HepG2 (cell line): Measurements from ENCODE around the gene FAM83G. TPM values are rescaled to one million over a fixed set of nuclear protein-coding genes. Genes with fewer than 3 reads are reported as not detected.

Experiments used
- ATRX ChIP-seq: sonication (generic); formaldehyde crosslinking; IDR thresholded peaks from 2 replicates; pipeline ENCODE4 v1.4.0; 2020; ENCODE audit warnings: missing genetic modification reagents, borderline replicate concordance
- FOSL1 ChIP-seq: sonication (generic); formaldehyde crosslinking; IDR thresholded peaks from 2 replicates; pipeline ENCODE4 v1.9.0; 2021; ENCODE audit warnings: missing genetic modification reagents, borderline replicate concordance
- HES4 ChIP-seq: sonication (generic); formaldehyde crosslinking; IDR thresholded peaks from 2 replicates; pipeline ENCODE4 v1.9.0; 2021; ENCODE audit warnings: mild to moderate bottlenecking, missing genetic modification reagents, borderline replicate concordance
- HNRNPUL1 ChIP-seq: fragments of 200-400 bp; formaldehyde crosslinking; IDR thresholded peaks from 2 replicates; pipeline ENCODE4 v1.6.1; 2017; ENCODE audit warnings: low read depth, mild to moderate bottlenecking, low read length, moderate library complexity
- KDM2A ChIP-seq: sonication (generic); formaldehyde crosslinking; IDR thresholded peaks from 2 replicates; pipeline ENCODE4 v1.4.0; 2020; ENCODE audit warnings: low read depth, missing genetic modification reagents, borderline replicate concordance
- KMT2A ChIP-seq: sonication (generic); formaldehyde crosslinking; IDR thresholded peaks from 2 replicates; pipeline ENCODE4 v1.4.0; 2020; ENCODE audit warnings: missing genetic modification reagents
- NFATC3 ChIP-seq: sonication (generic); formaldehyde crosslinking; IDR thresholded peaks from 2 replicates; pipeline ENCODE4 v1.5.1; 2020; ENCODE audit warnings: mild to moderate bottlenecking, missing genetic modification reagents
- PRMT3 ChIP-seq: sonication (generic); formaldehyde crosslinking; IDR thresholded peaks from 2 replicates; pipeline ENCODE4 v1.8.1; 2022; ENCODE audit warnings: low read depth, mild to moderate bottlenecking, moderate library complexity, missing genetic modification reagents, borderline replicate concordance
- RAD21 ChIP-seq: fragments of 450-650 bp; formaldehyde crosslinking; IDR thresholded peaks from 2 replicates; pipeline ENCODE4 v1.5.0; 2020; ENCODE audit warnings: mild to moderate bottlenecking
- STAG1 ChIP-seq: sonication (generic); formaldehyde crosslinking; IDR thresholded peaks from 2 replicates; pipeline ENCODE4 v1.4.0; 2020; ENCODE audit warnings: missing genetic modification reagents
- TAF15 ChIP-seq: fragments of 200-400 bp; formaldehyde crosslinking; IDR thresholded peaks from one replicate; pipeline ENCODE4 v1.6.1; 2018; ENCODE audit warnings: mild to moderate bottlenecking, low read depth, low read length; ENCODE audit not compliant: poor library complexity, severe bottlenecking
- ZC3H13 ChIP-seq: sonication (generic); formaldehyde crosslinking; IDR thresholded peaks from 2 replicates; pipeline ENCODE4 v1.8.1; 2023; ENCODE audit warnings: mild to moderate bottlenecking, missing genetic modification reagents, moderate library complexity
- ZFYVE20 ChIP-seq: sonication (generic); formaldehyde crosslinking; IDR thresholded peaks from 2 replicates; pipeline ENCODE4 v1.8.0; 2023; ENCODE audit warnings: low read depth, mild to moderate bottlenecking, moderate library complexity, missing genetic modification reagents, borderline replicate concordance
- ZNF224 ChIP-seq: sonication (generic); formaldehyde crosslinking; IDR thresholded peaks from 2 replicates; pipeline ENCODE4 v1.5.0; 2020; ENCODE audit warnings: mild to moderate bottlenecking, missing genetic modification reagents
- polyA plus RNA-seq, 8 experiments: library from polyadenylated mRNA; depleted of rRNA in 3 of 8; stranded (reverse) in 7 of 8; unstranded in 1 of 8; fragments of >200 nt; fragmentation: Illumina TruSeq in 4 of 8; extraction: Trizol in 4 of 8; gene quantifications; 2 replicates each; pipeline versions ENCODE4 v1.2.1 to v1.2.3, GENCODE V29; 2011 to 2016; ENCODE audit warnings: low read depth in 4 of 8, missing spikeins in 1 of 8, mixed read lengths in 1 of 8; ENCODE audit not compliant: insufficient read depth in 1 of 8
- total RNA-seq, 5 experiments: library from RNA; depleted of rRNA; stranded (reverse); fragments of >200 nt; fragmentation: Illumina TruSeq; extraction: Trizol; gene quantifications; 2 replicates each; pipeline ENCODE4 v1.2.3, GENCODE V29; 2016; ENCODE audit warnings: low read depth in 1 of 5
- TF ChIP-seq, protein P1 (sequence below): sonication (generic); formaldehyde crosslinking; IDR thresholded peaks from 2 replicates; pipeline ENCODE4 v1.5.0; 2020; ENCODE audit warnings: missing genetic modification reagents, mild to moderate bottlenecking, borderline replicate concordance
- TF ChIP-seq, protein P2 (sequence below): sonication (generic); formaldehyde crosslinking; IDR thresholded peaks from 2 replicates; pipeline ENCODE4 v1.4.0; 2020; ENCODE audit warnings: mild to moderate bottlenecking, missing genetic modification reagents
- TF ChIP-seq, protein P3 (sequence below): sonication (generic); formaldehyde crosslinking; IDR thresholded peaks from 2 replicates; pipeline ENCODE4 v1.5.0; 2020; ENCODE audit warnings: missing genetic modification reagents
- TF ChIP-seq, protein P4 (sequence below), 2 experiments: sonication (generic) in 1 of 2; formaldehyde crosslinking in 1 of 2; IDR thresholded peaks; 2 replicates each; pipeline versions ENCODE4 v1.4.0 to v1.6.1; 2016 to 2020; ENCODE audit warnings: borderline replicate concordance in 1 of 2, low read depth in 1 of 2, mild to moderate bottlenecking in 1 of 2, missing genetic modification reagents in 1 of 2

FAM83G gene
- total and polyA plus RNA-seq, 2 of the 13 experiments (the other 11 are each of a cell fraction or from before 2014, with no cell fraction given), result 13.7 to 18.6 TPM

DNA sequence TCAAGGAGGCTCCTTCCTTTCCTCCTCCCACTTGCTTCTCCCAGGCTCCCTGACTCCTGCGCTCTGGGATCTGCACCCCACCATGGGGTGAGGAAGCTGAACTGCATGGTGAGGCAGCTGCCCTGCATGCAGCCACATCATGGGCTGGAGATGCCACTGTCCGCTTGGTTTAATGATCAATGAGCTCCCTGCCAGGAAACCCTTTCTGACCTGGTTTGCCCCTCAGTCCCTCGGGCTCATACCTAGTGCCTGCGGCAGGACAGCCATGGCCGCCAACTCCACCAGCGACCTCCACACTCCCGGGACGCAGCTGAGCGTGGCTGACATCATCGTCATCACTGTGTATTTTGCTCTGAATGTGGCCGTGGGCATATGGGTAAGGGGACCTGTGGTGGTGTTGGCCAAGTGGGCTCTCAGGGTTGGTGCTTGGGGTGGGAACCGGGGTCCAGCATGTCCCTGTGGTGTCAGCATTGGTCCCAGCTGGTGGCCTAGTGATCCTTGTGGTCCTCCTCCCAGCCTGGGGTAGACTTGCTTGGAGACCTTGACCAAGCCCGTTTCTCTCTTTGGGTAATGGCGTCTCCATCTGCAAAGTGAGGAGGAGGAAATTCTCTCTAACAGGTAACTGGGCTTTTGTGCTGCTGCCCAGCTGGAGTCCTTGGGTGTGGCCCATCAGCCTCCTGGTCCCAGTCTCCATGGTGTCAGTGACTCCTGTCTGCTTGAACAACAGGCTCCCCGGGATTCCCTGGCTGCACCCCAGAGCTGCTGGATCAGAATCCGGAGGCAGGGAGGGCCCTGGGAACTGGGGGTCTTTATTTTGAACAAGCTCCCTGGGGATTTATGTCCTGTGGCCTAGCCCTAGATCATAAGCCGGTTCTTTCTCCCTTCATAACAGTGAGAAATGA is 52.4 kb downstream of the FAM83G start, which contains the start of gene SLC5A10 (continued):
- TF ChIP-seq RAD21 (CRISPR knock-in tag), result peak; percentile 71
- no peak for TF ChIP-seq HES4 (CRISPR knock-in tag)
- no peak for TF ChIP-seq FOSL1 (CRISPR knock-in tag)
- TF ChIP-seq ZNF224 (CRISPR knock-in tag), result no peak
- no peak for TF ChIP-seq TAF15
- TF ChIP-seq STAG1 (CRISPR knock-in tag), result peak; percentile 75
- TF ChIP-seq, protein P1, sequence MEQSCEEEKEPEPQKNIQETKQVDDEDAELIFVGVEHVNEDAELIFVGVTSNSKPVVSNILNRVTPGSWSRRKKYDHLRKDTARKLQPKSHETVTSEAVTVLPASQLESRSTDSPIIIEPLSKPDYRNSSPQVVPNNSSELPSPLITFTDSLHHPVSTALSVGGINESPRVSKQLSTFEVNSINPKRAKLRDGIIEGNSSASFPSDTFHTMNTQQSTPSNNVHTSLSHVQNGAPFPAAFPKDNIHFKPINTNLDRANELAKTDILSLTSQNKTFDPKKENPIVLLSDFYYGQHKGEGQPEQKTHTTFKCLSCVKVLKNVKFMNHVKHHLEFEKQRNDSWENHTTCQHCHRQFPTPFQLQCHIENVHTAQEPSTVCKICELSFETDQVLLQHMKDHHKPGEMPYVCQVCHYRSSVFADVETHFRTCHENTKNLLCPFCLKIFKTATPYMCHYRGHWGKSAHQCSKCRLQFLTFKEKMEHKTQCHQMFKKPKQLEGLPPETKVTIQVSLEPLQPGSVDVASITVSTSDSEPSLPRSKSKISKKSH (CRISPR knock-in tag), result 0 out of 2 replicates have a peak, but pooled peaks have one; percentile 73
- TF ChIP-seq ATRX, result no peak
- TF ChIP-seq ZFYVE20 (CRISPR knock-in tag), result no peak
- TF ChIP-seq PRMT3, result no peak
- TF ChIP-seq, protein P2, sequence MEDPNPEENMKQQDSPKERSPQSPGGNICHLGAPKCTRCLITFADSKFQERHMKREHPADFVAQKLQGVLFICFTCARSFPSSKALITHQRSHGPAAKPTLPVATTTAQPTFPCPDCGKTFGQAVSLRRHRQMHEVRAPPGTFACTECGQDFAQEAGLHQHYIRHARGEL (CRISPR knock-in tag), result no peak
- no peak for TF ChIP-seq NFATC3 (CRISPR knock-in tag)
- TF ChIP-seq ZC3H13 (CRISPR knock-in tag), result no peak
- TF ChIP-seq KMT2A, result no peak
- TF ChIP-seq KDM2A (CRISPR knock-in tag), result 0 out of 2 replicates have a peak, but pooled peaks have one; percentile 22
- TF ChIP-seq, protein P3, sequence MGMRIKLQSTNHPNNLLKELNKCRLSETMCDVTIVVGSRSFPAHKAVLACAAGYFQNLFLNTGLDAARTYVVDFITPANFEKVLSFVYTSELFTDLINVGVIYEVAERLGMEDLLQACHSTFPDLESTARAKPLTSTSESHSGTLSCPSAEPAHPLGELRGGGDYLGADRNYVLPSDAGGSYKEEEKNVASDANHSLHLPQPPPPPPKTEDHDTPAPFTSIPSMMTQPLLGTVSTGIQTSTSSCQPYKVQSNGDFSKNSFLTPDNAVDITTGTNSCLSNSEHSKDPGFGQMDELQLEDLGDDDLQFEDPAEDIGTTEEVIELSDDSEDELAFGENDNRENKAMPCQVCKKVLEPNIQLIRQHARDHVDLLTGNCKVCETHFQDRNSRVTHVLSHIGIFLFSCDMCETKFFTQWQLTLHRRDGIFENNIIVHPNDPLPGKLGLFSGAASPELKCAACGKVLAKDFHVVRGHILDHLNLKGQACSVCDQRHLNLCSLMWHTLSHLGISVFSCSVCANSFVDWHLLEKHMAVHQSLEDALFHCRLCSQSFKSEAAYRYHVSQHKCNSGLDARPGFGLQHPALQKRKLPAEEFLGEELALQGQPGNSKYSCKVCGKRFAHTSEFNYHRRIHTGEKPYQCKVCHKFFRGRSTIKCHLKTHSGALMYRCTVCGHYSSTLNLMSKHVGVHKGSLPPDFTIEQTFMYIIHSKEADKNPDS (CRISPR knock-in tag), result no peak
- TF ChIP-seq, protein P4, sequence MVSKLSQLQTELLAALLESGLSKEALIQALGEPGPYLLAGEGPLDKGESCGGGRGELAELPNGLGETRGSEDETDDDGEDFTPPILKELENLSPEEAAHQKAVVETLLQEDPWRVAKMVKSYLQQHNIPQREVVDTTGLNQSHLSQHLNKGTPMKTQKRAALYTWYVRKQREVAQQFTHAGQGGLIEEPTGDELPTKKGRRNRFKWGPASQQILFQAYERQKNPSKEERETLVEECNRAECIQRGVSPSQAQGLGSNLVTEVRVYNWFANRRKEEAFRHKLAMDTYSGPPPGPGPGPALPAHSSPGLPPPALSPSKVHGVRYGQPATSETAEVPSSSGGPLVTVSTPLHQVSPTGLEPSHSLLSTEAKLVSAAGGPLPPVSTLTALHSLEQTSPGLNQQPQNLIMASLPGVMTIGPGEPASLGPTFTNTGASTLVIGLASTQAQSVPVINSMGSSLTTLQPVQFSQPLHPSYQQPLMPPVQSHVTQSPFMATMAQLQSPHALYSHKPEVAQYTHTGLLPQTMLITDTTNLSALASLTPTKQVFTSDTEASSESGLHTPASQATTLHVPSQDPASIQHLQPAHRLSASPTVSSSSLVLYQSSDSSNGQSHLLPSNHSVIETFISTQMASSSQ (IDR thresholded peaks at IDR 0.05; ENCODE audit: low read depth), result no peak
- TF ChIP-seq, protein P4 (CRISPR knock-in tag; IDR thresholded peaks at IDR 0.05; ENCODE audit: borderline replicate concordance), result no peak
- no peak for TF ChIP-seq HNRNPUL1
